LHCN-M2 (cell line): ENCODE results near the gene CNTN4. TPM values are rescaled to one million over a fixed set of nuclear protein-coding genes. Genes with fewer than 3 reads are reported as not detected.
"Not testable (repeated sequence)": the region's sequence is repeated elsewhere in the genome, so short reads cannot be mapped to it uniquely, and the experiment has no call there.

Experiments
- DNase-seq: peaks from one replicate; pipeline ENCODE4 v3.0.0-alpha.2; 2012; ENCODE audit warnings: low read depth
- total RNA-seq: library from RNA; depleted of rRNA; stranded (reverse); fragments of >200 nt; gene quantifications from 2 replicates; pipeline ENCODE4 v1.2.3, GENCODE V29; 2014

Gene CNTN4
- total RNA-seq, 1 experiment from 2014 or later = not detected

DNA sequence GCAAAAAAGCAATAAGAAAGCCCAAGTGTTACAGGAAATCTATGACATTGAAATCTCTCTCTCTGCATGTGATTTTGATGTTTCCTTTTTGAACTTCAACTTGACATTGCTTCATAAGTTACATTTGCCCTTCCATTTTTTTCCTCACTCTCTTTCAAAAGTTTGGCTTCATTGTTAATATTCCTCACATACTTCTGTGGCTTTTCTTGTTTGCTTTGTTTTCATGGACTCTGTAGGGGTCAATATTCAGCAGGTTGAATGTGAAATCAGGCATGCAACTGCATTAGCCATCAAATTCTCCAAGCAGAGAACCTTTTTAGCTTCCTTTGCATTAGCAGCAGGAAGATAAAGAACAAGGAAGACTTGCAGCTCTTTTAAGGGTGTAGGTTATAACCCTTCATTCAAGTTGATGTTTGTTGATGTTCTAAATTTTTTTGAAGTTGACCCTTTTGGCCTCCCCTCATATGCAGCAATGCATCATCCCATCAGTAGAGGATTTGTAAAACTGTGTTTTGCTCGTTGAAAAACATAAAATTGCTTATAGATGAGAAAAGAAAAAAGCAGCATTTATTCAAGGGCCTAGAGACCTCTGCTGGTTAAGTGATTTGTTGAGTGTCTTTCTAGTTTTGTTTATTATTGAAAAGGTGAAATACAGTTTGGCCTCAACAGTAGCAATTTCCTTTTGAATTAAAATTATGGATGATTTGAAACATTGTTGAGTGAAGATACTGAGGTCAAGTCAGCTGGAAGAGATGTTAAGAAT, 800.1 kb downstream of the CNTN4 start:
- DNase-seq = no peak

DNA sequence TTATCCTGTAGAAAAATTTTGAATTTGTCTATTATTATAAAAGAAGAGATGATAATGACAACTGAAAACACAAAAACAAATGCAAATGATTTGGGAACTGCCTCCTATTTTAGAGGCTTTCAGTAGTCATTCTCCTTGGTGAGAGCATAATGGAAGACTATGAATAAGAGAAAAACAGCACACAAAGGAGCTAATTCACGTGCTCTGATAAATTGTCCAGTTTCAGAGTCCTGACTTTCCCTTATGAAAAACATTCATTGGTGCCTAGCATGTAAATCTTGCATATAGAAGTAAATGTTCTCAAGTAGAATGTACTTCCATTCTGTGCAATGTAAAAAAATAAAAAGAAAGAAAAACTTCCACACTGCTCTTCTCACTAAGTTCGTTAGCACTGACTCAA, 805.4 kb downstream of the CNTN4 start:
- no peak for DNase-seq

DNA sequence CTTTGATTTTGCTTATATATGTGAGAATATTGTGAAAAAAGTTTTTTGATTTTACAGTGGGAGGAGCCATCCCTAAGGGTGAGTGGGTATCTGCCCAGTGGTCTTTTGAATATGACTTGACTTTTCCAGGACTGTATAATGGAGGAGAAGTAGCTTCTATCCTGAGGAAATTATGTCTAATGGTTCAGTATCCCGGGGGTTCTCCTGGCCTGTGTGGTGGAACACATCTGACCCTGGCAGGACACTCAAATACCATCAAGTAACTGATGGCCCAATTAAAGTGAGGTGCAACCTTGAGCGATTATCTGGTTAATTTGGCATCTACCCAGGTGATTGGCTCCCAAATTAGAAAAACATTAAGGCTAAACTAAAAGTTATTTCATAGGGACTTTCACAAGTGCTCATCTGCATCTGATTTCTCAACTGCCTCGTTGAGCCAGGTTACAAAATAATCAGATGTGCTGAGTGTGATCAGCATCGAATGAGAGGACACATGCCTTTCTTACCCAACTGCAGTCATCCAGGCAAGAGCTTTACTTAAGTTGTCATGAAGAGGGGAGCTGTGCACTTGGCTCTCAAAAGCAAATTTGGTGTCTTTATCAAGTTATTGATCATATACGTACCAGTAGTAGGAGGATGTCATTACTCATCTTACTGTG, 810.2 kb downstream of the CNTN4 start:
- DNase-seq = no peak

DNA sequence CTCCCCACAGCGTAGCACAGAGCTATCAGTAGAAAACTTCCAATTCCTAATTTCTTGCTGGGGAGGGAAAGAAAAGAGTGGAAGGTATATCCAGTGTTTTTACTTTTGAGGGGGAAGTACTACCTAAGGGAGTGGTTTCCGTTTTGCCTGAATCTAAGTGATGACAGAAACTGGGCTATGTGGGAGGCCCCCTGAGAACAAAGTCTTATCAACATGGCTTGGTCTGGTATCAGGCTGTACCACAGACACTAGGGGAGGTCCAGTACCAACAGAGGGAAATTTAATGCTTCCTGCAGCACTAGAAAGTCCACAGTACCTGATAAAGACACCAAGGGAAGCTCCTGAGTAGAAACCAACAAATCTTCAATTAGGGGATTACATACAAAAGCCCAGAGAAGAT, 812.3 kb downstream of the CNTN4 start:
- no peak for DNase-seq

GRCh38 chr3:2915826-2916225, 817.2 kb downstream of the CNTN4 start:
- no peak for DNase-seq

GRCh38 chr3:2916640-2917039, 818.0 kb downstream of the CNTN4 start:
- DNase-seq = not testable (repeated sequence)

DNA sequence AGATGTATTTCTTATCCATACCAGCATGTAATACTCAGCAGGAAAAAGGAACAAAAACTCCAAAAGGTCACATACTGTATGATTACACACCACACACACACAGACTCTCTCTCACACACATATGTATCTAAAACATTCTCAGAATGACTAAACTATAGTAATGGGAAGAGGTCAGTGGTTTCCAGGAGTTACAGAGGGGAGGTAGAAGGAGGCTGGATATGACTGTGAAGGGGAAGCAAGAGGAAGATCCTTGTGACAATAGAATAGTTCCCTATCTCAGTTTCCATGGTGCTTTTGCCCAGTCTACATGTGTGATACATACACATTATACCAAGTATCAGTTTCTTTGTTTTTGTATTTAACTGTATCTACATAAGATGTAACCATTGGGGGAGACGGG, 821.4 kb downstream of the CNTN4 start:
- DNase-seq = no peak

DNA sequence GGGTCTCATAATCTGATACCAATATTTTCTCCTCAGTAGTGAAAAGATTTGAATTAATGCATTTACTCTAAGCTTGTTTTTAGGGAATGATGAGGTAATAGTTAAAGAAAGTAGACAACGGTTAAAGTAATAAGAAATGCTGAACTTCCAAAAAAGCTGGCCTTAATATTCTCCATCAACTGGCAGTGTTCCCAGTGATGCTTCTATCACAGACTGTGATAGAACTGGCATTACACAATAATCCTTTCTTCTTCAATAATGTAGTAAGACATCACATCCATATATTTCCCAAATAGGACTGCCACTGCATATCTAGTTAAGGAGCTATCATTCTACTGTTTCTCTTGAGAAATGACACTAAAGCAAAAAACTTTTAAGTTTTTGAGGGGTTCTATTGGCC, 822.8 kb downstream of the CNTN4 start:
- no peak for DNase-seq

GRCh38 chr3:2921903-2922302, 823.2 kb downstream of the CNTN4 start:
- no peak for DNase-seq

GRCh38 chr3:2923390-2923789, 824.7 kb downstream of the CNTN4 start:
- no peak for DNase-seq

- DNase-seq = no peak
Measured at GRCh38 chr3:2927259-2927658, 828.6 kb downstream of the CNTN4 start.

GRCh38 chr3:2929574-2929973, 830.9 kb downstream of the CNTN4 start:
- no peak for DNase-seq

DNA sequence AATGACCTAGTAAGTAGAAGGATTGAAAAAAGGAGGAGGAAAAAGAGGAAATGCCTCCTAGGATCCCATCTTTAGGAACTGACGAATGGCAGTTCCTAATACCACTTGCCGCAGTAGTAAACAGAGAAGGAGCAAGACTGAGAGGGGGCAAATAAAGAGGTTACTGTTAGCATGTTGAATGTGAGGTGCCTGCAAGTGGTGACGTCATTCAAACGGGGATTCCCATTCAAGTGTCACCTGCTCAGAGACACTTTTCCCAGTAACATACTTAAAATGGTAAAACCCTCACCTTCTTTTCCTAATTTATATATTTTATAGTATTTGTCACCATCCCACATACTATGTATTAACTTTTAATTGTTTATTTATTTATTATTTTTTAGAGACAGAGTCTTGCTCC, 832.6 kb downstream of the CNTN4 start:
- DNase-seq = no peak

GRCh38 chr3:2934541-2934940, 835.9 kb downstream of the CNTN4 start:
- DNase-seq = no peak

- DNase-seq = no peak
Measured at GRCh38 chr3:2937055-2937454, 838.4 kb downstream of the CNTN4 start.

- no peak for DNase-seq
Measured at GRCh38 chr3:2937592-2937991, 838.9 kb downstream of the CNTN4 start.

DNA sequence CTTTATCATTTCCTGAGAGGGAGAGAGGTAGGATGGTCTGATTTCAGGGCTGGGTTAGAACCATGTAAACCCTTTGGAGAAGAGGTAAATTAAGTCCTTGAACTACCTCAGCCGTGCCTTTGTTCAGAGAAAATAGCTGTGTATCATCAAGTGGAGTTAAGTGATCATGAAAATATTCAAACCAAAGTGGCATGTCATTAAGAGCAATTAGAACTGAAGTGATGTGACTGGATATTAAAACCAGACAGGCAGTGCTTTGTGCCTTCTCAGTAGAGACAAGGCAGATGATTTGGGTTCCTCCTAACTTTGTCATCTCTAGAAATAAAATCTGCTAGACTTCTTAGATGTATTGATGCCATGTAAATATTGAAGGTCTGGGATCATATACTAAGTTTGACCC, 840.0 kb downstream of the CNTN4 start:
- DNase-seq = no peak

DNA sequence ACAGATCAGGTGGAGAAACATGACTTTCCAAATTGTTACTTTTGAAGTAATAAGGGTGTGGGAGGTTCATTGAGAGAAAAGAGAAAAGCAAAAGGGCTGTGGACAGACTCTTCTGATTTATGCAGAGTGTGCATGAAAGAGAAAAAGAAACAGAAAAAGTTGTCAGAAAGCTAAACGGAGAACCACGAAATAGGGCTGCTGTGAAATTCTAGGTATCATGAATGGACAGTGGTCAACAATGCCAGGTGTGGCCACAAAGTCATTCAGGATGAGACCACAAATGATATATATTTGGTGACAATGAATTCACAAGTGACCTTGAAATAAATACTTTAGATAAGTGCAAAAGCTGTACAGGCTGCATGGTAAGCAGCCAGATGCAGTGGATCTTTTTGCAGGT, 841.4 kb downstream of the CNTN4 start:
- DNase-seq = no peak

GRCh38 chr3:2944628-2945027, 846.0 kb downstream of the CNTN4 start:
- DNase-seq = no peak

DNA sequence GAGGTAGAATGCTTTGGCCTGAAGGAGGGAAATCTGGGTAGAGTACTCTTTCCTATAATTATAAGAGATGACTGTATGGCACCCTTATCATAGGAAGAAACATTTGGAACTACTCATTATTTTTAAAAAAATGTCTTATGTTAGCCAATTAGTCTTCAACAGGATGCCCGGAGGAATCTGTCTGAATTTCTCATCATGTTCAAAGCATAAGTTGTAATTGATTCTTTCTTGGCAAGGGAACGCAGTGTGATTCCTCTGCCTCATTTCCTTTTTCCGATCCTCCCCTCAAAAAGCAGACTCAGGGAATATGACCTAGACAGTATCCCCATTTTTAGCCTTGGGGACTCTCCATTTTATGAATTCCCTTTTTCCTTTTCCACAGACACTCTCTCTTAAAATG, 846.5 kb downstream of the CNTN4 start:
- no peak for DNase-seq

DNA sequence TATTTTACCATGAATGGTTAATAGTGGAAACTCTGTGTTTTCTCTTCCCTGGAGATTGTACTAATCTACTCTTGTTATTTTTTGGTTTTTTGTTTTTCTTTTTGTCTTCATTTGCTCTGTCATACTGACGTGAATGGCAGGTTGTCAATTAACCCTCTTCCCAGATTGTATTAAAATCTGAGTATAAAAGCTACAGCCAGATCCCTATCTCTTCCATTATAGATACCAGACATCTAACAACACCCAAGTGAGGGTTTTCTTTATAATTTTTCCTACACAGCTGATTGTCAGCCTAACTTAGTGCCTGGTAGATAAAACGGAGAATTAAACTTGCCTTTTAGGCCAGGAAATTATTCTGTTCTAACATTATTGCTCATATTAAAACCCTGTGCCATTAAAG, 848.9 kb downstream of the CNTN4 start:
- DNase-seq = no peak

DNA sequence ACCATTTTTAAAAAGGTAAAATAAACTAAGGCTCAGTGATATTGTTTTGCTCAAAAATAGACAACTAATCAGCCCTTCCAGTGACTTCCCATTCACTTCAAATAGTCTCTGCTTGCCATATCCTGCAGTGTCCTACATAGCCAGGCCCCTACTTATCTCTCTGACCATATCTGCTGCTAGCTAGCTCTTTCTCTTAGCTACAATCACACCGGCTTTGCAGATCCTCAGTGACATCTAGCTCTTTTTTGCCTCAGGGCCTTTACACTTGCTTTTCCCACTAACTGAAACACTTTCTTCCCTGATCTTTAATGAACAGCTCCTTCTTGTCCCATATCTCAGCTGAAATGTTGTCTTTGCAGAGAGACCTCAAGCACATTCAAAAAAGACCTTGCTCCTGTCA, 850.2 kb downstream of the CNTN4 start:
- DNase-seq = no peak

DNA sequence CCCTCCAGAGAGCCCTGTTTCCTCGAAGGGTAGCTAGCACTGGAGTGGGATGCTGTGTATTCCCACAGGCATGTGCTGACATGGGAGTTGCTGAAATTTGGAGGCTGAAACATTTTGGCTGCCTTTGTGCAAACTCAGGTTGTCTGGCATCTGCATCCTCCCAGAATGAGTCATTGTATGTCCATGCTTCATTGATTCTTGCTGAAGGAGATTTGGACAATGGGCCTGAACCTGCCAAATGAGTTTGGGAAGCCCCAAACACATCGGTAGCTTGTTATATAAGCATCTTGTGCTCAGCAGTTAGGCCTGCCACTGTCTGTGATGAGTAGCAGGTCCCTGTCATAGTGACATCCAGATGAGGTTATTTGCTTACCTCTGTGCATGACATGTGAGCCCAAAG, 851.5 kb downstream of the CNTN4 start:
- no peak for DNase-seq

DNA sequence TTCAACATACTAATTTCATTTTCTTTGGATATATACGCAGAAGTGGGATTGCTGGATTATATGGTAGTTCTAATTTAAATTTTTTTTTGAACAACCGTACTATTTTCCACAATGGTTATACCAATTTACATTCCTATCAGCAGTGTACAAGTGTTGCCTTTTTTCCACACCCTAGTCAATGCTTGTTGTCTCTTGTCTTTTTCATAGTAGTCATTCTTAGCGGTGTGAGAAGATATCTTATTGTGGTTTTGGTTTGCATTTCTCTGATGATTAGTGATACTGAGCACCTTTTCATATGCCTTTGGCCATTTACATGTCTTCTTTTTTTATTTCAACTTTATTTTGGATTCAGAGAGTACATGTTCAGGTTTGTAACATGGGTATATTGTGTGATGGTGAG, 858.4 kb downstream of the CNTN4 start:
- no peak for DNase-seq
